NCI-H510A (cell line): ENCODE measurements around the gene SLC52A1.
"Not testable (repeated sequence)": the region's sequence is repeated elsewhere in the genome, so short reads cannot be mapped to it uniquely, and the experiment has no call there.

Experiments used
- DNase-seq: peaks from one replicate; lab custom pipeline; 2025; lab: John Stamatoyannopoulos, UW

The SLC52A1 gene

DNA sequence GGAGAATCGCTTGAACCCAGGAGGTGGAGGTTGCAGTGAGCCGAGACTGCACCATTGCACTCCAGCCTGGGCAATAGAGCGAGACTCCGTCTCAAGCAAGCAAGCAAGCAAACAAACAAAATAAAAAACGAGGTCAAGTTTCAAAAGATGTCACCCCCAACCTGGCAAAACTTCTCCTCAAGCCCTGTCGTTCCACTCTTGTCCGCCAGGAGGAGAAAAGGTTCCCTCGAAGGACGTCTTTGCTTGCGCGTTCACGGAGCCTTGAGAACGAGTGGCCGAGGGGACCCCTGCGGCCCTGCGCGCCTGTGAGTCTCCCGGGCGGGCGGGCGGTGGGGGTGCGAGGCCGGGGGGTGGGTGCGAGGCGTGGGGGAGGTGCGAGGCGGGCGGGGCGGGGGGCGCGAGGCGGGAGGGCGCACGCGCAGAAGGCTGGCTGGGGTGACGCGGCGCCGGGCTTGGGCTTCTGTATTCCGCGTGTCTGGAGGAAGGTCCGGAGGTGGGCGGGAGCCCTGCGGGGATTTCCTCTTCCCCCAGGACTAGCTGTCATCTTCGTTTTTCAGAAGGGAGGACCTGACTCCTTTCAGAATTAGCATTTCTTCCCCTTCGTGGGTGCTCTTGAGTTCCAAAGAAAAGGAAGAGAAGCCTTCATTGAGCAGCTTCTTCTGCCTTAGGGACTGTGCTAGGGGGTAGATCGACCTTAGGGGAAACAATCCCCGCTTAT is 3.7 kb downstream of the SLC52A1 start:
- peak; percentile 44 for DNase-seq

DNA sequence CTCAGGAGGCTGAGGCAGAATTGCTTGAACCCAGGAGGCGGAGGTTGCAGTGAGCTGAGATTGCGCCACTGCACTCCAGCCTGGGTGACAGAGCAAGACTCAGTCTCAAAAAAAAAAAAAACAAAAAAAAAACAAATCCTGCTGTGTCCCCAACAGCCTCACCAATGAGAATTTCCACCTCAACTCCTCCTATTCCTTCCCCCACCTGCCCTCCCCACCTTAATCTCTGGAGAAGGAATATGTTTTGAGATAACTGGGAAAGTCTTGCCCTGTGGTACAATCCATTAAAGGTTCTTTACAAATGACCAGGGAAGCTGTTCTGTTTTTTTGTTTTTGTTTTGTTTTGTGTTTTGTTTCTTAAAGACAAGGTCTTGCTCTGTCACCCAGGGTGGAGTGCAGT is 5.1 kb downstream of the SLC52A1 start:
- DNase-seq = not testable (repeated sequence)

DNA sequence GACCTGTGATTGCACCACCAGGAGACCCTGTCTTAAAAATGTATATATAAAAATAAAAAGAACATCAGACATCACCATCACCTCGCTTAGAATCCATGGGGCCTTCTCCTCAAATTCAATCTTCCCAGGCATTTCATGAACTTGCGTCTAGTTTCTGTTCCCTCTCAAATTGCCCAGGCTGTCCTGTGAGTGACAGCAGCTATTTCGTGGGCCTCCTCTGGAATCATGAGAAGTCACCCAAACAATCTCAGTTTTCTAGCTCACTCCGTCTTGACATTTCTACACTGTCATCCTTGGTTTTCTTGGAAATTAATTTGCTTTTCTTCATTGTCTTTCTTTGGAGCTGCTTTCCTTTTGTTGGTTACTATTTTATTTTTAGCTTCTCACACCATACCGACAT is 7.3 kb downstream of the SLC52A1 start:
- DNase-seq = no peak

DNA sequence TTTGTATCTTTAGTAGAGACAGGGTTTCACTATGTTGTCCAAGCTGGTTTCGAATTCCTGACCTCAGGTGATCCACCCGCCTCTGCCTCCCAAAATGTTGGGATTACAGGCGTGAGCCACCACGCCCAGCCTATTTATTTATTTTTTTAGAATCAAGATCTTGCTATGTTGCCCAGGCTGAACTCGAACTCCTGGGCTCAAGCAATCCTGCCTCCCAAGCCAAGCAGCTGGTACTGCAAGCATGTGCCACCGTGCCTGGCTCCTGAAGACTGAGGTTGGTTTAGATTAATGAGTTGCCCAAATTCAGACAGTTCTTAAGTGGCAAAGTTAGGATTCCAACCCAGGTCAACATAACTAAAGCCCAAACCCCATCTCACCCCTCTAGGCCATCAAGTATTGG is 7.9 kb downstream of the SLC52A1 start:
- no peak for DNase-seq

DNA sequence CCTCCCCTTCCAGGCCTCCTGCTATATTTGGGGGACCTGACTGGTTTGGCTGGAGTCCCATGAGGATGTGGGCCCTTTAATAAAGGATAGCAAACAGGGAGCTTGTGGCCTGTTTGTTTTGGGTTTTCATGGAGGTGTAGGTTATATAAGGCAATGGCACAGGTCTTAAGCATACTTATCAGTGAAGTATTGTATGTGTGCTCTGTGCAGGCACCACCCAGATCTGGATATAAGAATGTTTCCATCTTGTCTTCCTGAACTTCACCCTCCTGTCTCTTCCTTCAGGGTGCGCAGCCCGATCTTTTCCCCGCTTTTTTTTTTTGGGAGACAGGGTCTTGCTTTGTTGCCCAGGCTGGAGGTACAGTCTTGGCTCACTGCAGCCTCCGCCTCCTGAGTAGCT is 10.6 kb downstream of the SLC52A1 start:
- no peak for DNase-seq

DNA sequence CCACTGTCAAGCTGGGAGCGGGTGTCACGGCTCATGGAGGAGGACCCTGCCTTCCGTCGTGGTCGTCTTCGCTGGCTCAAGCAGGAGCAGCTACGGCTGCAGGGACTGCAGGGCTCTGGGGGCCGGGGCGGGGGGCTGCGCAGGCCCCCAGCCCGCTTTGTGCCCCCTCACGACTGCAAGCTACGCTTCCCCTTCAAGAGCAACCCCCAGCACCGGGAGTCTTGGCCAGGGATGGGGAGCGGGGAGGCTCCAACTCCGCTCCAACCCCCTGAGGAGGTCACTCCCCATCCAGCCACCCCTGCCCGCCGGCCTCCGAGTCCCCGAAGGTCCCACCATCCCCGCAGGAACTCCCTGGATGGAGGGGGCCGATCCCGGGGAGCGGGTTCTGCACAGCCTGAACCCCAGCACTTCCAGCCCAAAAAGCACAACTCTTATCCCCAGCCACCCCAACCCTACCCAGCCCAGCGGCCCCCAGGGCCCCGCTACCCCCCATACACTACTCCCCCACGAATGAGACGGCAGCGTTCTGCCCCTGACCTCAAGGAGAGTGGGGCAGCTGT is 11.6 kb downstream of the SLC52A1 start:
- no peak for DNase-seq

DNA sequence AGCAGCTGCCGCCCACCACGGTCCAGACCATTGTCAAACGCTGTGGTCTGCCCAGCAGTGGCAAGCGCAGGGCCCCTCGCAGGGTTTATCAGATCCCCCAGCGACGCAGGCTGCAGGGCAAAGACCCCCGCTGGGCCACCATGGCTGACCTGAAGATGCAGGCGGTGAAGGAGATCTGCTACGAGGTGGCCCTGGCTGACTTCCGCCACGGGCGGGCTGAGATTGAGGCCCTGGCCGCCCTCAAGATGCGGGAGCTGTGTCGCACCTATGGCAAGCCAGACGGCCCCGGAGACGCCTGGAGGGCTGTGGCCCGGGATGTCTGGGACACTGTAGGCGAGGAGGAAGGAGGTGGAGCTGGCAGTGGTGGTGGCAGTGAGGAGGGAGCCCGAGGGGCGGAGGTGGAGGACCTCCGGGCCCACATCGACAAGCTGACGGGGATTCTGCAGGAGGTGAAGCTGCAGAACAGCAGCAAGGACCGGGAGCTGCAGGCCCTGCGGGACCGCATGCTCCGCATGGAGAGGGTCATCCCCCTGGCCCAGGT is 13.0 kb downstream of the SLC52A1 start:
- DNase-seq = no peak

DNA sequence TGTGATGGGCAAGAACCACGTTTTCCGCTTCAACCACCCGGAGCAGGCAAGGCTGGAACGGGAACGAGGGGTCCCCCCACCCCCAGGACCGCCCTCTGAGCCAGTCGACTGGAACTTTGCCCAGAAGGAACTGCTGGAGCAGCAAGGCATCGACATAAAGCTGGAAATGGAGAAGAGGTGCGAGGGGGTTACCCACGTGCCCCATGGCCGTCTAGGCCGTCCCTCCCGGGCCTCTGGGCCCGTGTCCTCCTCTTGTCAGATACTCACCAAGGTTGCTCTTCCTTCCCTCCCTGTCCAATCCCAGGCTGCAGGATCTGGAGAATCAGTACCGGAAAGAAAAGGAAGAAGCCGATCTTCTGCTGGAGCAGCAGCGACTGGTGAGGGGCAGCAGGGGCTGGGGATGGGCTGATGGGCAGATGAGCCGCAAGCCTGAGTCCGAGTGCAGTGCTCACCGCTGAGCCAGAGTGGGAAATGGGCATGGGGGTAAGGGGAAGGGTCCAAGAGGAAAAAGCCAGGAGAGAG is 14.7 kb downstream of the SLC52A1 start:
- DNase-seq = no peak

DNA sequence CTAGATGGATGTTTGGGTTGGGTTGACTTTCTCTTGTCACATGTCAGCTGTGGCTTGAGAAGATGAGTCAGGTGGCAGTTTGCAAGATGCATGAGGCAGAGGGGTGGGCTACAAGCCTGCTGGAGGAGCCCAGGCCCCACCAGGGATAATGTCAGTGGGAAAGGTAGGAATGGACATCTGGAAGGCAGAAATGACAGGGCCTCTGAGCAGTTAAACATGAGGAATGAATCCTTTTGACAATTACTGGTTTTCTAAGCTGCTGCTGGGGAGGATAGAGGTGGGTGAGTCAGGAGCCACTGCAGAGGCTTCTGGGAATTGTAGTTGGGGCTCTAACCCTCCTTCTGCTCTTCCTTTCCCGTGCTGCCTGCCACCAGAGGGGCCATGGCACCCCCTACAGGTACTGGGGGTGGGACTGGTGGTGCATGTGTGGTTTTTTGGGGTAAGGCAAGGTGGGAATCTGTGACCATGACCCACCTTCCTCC is 15.7 kb downstream of the SLC52A1 start:
- no peak for DNase-seq

DNA sequence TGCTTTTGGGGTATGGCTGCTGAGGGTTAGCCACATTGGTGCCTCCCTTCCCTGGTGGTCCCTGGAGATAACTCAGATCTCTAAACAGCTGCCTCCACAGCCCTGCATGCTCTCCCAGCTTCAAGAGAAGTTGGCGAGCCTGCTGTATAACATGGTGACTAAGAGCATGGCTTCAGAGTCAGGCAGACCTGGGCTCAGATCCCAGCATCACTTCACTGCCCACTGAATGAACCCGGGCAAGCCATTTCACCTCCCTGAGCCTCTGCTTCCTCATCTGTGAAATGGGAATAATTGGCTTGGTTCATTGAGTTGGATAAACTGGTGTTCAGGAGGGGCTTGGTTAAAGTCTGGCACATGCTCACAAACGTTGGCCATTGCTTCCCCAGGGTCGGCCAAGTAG is 20.9 kb downstream of the SLC52A1 start:
- DNase-seq = no peak

DNA sequence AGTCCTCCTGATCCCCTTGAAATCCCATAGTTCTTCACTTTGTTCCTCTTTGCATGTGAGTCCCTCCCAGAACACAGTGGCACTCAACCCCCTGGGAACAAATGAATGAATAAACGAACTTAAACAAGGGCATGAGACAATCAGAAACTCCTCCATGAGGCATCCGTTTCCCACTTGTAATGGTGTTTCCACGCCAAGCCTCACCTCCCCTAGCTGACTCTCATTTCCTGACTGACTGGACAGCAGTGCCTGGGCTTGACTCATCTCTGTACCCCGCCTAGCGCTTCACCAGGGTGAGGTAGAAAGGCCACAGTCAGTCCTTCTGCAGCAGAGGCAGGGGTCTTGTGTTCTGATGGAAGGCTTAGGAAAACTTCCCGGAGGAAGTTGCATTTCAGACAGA is 23.3 kb downstream of the SLC52A1 start:
- DNase-seq = no peak

DNA sequence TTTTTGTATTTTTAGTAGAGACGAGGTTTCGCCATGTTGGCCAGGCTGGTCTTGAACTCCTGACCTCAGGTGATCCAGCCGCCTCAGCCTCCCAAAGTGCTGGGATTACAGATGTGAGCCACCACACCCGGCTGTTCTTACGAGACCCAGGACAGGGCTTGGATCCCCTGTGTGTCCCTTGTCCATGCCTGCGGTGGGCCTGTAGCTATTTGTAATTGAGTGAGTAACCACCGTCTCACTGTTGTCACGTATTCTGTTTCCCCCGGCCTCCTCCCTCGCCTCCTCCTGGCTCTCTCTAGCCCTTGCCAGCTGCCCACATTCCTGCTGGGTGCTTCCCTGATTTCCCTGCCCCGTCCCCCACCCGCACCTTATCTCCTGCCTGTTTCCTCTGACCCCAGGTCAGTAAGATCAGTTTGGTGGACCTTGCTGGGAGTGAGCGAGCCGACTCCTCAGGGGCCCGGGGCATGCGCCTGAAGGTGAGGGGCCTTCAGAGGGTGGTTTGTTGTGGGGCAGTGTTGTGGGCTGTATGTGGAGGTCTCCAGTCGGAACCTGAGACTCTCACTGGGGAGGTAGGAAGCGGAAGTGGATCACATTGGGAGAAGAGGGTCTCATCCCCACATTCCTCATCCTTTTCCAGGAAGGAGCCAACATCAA is 31.9 kb downstream of the SLC52A1 start:
- no peak for DNase-seq

DNA sequence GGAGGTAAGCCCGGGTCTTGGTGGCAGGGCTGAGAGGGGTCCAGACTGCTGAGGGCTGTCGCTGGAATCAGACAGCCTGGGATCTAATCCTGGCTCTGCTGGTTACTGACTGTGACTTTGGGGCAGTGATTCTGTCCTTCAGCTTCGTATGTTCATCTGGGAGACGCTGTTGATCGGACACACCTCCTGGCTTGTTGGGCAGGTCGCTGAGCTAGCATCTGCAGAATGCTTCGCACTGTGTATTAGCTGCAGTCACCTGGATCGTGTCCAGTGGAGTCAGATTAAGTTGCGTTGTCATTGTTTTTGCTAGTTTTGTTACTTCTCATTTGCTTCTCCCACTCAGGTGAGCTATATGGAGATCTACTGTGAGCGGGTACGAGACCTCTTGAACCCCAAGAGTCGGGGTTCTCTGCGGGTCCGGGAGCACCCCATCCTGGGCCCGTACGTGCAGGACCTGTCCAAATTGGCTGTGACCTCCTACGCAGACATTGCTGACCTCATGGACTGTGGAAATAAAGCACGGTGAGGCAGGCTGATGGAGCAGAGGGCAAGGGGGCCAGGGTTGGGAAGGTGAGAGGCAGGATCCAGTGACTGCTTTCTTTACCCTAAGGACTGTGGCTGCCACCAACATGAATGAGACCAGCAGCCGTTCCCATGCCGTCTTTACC is 33.0 kb downstream of the SLC52A1 start:
- no peak for DNase-seq

DNA sequence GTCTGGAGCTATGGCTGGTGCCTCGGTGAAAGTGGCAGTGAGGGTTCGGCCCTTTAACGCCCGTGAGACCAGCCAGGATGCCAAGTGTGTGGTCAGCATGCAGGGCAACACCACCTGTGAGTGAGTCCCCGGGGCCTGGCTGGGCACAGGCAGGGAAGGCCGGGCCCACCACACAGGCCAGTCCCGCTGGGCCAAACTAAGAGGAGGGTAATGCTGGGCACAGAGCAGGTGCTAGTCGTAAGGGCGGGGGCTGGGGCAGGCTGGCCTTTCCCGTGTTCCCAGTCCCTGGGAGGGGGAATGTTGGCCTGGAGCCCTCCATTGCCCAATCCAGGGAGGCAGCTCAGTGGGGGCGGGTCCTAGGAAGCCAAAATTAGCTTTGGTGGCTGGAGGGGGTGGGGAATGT is 35.0 kb downstream of the SLC52A1 start:
- DNase-seq = no peak

DNA sequence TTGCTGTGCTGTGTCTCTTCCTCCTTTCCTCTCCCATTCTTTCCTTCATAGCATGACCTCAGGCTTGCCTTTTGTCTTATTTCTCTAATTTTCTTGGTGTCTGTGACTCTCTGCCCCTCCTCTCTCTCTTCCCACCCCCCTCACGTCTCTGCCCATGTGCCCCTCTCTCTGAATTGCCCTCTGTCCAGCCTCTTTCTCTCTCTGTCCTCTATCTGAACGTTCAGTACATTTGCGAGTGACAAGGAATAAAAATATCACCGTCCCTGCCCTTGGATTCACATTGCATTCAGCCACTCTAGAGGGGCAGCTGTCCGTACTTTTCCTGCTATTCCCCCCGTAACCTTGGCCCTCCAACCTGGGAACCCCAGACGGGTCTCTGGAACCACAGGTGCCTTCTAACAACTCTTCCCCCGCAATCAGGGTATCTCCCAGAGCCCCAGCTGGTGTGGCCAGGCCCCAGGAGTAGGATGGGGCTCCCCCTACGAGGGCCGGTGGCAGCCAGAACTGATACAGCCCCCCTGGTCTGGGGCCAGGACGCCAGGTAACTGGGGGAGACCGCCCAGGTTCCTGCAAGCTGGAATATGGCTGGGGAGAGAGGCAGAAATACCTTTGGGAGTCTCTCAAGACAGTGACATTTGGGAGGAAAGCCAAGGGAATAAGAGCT is 35.7 kb downstream of the SLC52A1 start:
- DNase-seq = no peak

DNA sequence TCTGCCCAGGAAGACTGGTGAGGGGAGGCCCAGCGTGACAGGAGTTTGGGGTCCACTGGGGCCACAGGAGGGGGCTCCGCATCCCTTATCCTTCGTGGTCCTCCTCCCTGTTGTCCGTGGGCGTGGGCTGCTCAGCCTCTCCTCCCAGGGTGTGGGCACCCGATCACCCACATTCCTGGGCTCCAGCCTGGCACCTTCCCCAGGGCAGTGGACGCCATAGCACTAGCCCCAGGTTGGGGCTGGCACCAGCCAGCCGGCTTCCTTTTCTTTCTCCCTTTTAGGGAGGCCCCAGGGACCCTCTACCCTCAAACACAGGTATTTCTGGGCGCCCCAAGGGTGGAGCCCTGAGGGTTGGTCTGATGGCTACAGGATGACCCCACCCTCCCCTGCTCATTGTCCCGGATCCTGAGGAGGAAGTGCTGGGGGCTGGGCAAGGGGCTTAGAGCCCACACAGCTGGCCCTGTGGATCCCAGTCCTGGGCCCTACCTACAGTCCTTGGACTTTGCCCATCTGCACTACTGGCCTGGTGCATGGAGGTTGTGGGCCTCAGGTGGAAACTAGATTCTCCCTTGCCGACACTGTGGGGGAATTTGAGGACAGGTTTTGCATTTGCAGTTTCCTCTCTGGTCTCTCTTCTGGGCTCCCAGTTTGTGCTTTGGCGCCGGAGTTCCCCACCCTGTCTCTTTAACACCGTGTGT is 36.3 kb downstream of the SLC52A1 start:
- no peak for DNase-seq

DNA sequence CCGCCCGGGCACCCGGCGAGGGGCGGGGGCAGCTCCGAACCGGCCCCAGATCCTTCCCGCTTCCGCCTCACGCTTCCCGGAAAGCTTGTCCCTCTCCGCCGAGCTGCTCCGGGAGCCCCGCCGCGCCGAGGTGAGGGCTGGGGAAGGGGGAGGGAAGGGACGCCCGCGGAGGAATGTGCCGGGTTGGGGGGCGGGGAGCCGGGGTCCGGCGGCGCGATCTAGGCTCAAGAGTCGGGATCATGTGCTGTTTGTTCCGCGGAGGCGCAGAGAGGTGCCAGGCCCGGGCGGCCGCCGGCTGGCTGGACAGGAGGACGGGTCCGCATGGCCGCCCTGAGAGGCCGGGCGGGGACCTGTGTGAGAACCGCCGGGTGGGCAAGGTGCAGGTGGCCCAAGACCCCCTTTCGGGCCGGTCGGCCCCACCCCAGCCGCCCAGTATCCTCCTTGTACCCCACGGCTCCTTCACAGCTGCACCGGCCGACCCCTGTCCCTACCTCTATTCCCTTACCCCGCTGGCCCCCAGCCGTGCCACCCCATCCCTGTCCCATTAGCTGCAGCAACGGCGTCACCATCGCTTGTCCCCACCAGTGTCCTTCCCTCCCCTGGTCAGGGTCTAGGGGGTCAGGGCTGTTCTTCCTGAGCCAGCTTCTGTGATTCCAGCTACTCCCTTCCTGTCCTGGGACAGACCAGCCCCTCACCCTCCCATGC is 37.0 kb downstream of the SLC52A1 start:
- DNase-seq = peak; percentile 32

DNA sequence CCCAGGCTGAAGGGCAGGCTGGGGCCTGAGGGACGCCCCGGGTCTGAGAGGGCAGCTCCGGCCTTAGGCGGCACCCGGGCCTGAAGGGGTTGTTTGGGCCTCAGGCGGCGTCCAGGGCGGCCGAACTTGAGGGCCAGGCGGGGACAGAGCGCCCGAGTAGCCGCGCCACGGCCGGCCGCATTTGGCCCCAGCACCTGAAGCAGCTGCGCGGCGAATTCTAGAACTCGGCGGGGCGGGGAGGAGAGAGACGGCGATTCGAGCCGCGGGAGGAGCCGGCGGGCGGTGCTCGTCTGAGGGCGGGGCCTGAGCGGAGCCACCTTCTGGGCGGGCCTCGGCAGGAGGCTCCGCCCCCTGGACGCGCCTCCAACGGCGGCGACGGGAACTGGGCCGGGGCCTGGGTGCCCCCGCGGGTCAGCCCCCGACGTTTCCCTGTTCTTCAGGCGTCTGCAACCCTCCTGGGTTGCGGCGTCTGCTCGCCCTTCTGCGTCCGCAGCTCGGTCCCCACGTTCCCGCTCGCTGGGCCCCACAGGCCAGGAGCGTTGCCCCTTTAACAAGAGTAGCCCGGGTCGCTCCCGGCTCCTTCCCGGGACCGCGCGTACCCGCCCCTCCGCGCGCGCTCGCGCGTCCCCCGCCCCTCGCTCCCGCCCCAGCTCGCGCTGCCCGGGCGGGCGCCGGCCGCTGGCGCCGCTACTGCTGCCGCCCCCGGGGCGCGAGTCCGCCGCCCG is 37.8 kb downstream of the SLC52A1 start, which contains the start of the genes INCA1 and KIF1C:
Gene INCA1, minus strand, starts transcription at position 221 of the 725 bp plus-strand sequence. CDS start 3,085 bp downstream, outside the sequence.
Gene KIF1C, plus strand, starts transcription at position 649 of the 725 bp plus-strand sequence. CDS start 2,297 bp downstream, outside the sequence.
- peak; percentile 89 for DNase-seq

DNA sequence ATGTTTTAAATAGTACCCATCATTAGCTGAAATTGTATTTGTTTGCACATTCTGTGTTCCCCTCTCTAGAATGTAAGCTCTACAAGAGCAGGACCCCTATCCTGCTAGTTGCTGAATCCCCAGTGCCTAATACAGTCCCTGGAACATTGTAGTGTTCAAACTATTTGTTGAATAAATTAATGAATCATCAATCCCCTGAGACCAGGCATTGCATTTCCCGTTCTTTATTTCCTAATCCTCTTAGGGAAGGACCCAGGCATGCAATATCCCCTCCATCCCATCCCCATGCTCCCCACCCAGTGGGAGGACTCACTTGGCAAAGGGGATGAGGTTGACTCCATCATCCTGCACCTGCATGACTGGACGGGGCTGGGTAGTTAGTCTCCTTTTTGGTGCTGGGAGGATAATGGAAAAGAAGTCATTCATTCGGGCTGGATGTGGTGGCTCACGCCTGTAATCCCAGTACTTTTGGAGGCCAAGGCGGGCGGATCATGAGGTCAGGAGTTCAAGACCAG is 41.1 kb downstream of the SLC52A1 start:
- no peak for DNase-seq
